Measurements from ENCODE around the gene VAPA. TPM values are rescaled to one million over a fixed set of nuclear protein-coding genes. Genes with fewer than 3 reads are reported as not detected.

Gene VAPA
- total and polyA plus RNA-seq, 2 of the 4 experiments (the other 2 are of a cell fraction), result 199 to 206 TPM

- Histone ChIP-seq H4K91ac (ENCODE audit: insufficient read depth, low read depth, low read length) (no peak overlapping the region), H4K20me1 (ENCODE audit: insufficient read depth, low read length) (no peaks in the 10 kb centered on the region), H3K23ac (ENCODE audit: low read depth, low read length) (peak overlapping the region; percentile 82), H2BK120ac (ENCODE audit: low read depth, low read length) (no peak overlapping the region), H2AK5ac (ENCODE audit: low read depth, low read length) (no peak overlapping the region), H3K4ac (ENCODE audit: low read depth, low read length) (no peak overlapping the region), H3K14ac (replicated peaks; ENCODE audit: low read depth, low read length) (peak overlapping the region; percentile 1; the same call in 1 of the 2 replicates), H3K4me3 (ENCODE audit: insufficient read depth, low read depth, low read length) (no peak overlapping the region), H3K9me3 (ENCODE audit: control insufficient read depth, insufficient read depth, low read length) (no peaks in the 10 kb centered on the region), H2BK5ac (ENCODE audit: low read depth, low read length, poor library complexity, severe bottlenecking) (no peak overlapping the region), H3K18ac (ENCODE audit: low read depth, low read length) (no peak overlapping the region), H3K56ac (ENCODE audit: extremely low read depth, insufficient read depth, low read length) (no peak overlapping the region), H3K36me3 (ENCODE audit: control insufficient read depth, insufficient read depth, low read length) (no peaks in the 10 kb centered on the region), H3K4me1 (ENCODE audit: control insufficient read depth, insufficient read depth, low read length) (no peaks in the 10 kb centered on the region), H4K8ac (ENCODE audit: low read depth in 2 of 2, low read length in 2 of 2) (no peak overlapping the region), H3K9ac (ENCODE audit: low read depth, low read length) (no peak overlapping the region), H3K27me3 (ENCODE audit: control insufficient read depth, insufficient read depth, low read length) (no peaks in the 10 kb centered on the region), H2AFZ (replicated peaks; ENCODE audit: low read length, poor library complexity) (no peak overlapping the region), H3K79me1 (ENCODE audit: low read depth in 1 of 2, low read length in 2 of 2) (no peaks in the 10 kb centered on the region), H4K5ac (ENCODE audit: low read depth, low read length) (no peak overlapping the region), H2BK15ac (ENCODE audit: low read depth, low read length) (no peak overlapping the region), H3K9me1 (ENCODE audit: insufficient read depth, low read length) (no peaks in the 10 kb centered on the region; the same call in none of the 2 replicates), H2BK20ac (ENCODE audit: low read depth, low read length) (no peak overlapping the region), H3K27ac (ENCODE audit: insufficient read depth, low read length) (no peak overlapping the region), H3K4me2 (ENCODE audit: low read depth, low read length) (no peak overlapping the region), H2AK9ac (replicated peaks; ENCODE audit: low read depth, low read length, poor library complexity) (no peak overlapping the region)
- TF ChIP-seq MAFK (IDR thresholded peaks at IDR 0.05; ENCODE audit: low read depth, low read length) (no peak), POLR2A (IDR thresholded peaks at IDR 0.05; ENCODE audit: low read depth, low read length) (no peak), FOS (IDR thresholded peaks at IDR 0.05; ENCODE audit: low read depth, low read length) (no peak), RAD21 (IDR thresholded peaks at IDR 0.05; ENCODE audit: low read length) (no peak), MAZ (IDR thresholded peaks at IDR 0.05; ENCODE audit: borderline replicate concordance, low read depth, low read length) (no peak), MXI1 (IDR thresholded peaks at IDR 0.05; ENCODE audit: borderline replicate concordance, low read depth, low read length) (no peak), RCOR1 (IDR thresholded peaks at IDR 0.05; ENCODE audit: insufficient replicate concordance, low read length) (no peak), NFE2L2 (IDR thresholded peaks at IDR 0.05; ENCODE audit: low read depth, low read length) (no peak), SMC3 (IDR thresholded peaks at IDR 0.05; ENCODE audit: low read depth, low read length) (no peak), CHD1 (IDR thresholded peaks at IDR 0.05; ENCODE audit: low read depth, low read length) (no peak)
- TF ChIP-seq, protein P1, sequence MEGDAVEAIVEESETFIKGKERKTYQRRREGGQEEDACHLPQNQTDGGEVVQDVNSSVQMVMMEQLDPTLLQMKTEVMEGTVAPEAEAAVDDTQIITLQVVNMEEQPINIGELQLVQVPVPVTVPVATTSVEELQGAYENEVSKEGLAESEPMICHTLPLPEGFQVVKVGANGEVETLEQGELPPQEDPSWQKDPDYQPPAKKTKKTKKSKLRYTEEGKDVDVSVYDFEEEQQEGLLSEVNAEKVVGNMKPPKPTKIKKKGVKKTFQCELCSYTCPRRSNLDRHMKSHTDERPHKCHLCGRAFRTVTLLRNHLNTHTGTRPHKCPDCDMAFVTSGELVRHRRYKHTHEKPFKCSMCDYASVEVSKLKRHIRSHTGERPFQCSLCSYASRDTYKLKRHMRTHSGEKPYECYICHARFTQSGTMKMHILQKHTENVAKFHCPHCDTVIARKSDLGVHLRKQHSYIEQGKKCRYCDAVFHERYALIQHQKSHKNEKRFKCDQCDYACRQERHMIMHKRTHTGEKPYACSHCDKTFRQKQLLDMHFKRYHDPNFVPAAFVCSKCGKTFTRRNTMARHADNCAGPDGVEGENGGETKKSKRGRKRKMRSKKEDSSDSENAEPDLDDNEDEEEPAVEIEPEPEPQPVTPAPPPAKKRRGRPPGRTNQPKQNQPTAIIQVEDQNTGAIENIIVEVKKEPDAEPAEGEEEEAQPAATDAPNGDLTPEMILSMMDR (conservative IDR thresholded peaks at IDR 0.05; ENCODE audit: low read depth, low read length), result no peak
- TF ChIP-seq, protein P2, sequence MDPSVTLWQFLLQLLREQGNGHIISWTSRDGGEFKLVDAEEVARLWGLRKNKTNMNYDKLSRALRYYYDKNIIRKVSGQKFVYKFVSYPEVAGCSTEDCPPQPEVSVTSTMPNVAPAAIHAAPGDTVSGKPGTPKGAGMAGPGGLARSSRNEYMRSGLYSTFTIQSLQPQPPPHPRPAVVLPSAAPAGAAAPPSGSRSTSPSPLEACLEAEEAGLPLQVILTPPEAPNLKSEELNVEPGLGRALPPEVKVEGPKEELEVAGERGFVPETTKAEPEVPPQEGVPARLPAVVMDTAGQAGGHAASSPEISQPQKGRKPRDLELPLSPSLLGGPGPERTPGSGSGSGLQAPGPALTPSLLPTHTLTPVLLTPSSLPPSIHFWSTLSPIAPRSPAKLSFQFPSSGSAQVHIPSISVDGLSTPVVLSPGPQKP (IDR thresholded peaks at IDR 0.05; ENCODE audit: borderline replicate concordance, low read depth, low read length), result no peak
- WGBS, 2 experiments (ENCODE audit: extremely low coverage in 2 of 2, insufficient read length in 1 of 2), result no CpG with 5 or more reads among the region's 11 CpGs
- dilution Hi-C loops (cut with HindIII; ENCODE audit: low sequenced_read_pairs, unreplicated experiment), result no loop called here
- ChIA-PET POLR2A (ENCODE audit: unreplicated experiment) (interaction anchor here (0.5 kb wide), 1 partner anchor 993 kb away, joined by 3 read pairs; no protein-coding TSS in a partner anchor), CTCF (interaction anchor here (0.8 kb wide), 1 partner anchor 41 kb away, joined by 3 read pairs; no protein-coding TSS in a partner anchor)
- intact Hi-C loops (cut with micrococcal nuclease), result no loop called here
- in situ Hi-C loops (cut with MboI; ENCODE audit: low sequenced_read_pairs), result no loop called here
- BruUV-seq (replicated peaks), result no TSS peak
- peak; percentile 37 for DNase-seq
- ATAC-seq (ENCODE audit: low read depth), result no peak
These were observed 14.8 kb upstream of the VAPA start for GRCh38 chr18:9898792-9899549.

Measured in IMR-90 (cell line).